Hematopoietic multipotent progenitor cell (in vitro differentiated cells): ENCODE results near the gene ENOX2. TPM values are rescaled to one million over a fixed set of nuclear protein-coding genes. Genes with fewer than 3 reads are reported as not detected.
"Not testable (repeated sequence)": the region's sequence is repeated elsewhere in the genome, so short reads cannot be mapped to it uniquely, and the experiment has no call there.

Experiments
- DNase-seq, 3 donors: peaks; one replicate each; pipeline ENCODE4 v3.0.0-alpha.2; 2011 to 2015; ENCODE audit warnings: low read depth in 2 of 3, low spot score in 2 of 3
- total RNA-seq: library from RNA; depleted of rRNA; stranded (reverse); fragments of >200 nt; gene quantifications from one replicate; pipeline ENCODE4 v1.2.3, GENCODE V29; 2012

Gene ENOX2
- total RNA-seq, 1 donor = 7.0 TPM

- no peak for DNase-seq
Measured at GRCh38 chrX:130829526-130830515, 73.2 kb downstream of the ENOX2 start.

- no peak for DNase-seq
Measured at GRCh38 chrX:130828641-130829040, 74.4 kb downstream of the ENOX2 start.

- DNase-seq = no peak
Measured at GRCh38 chrX:130827648-130828047, 75.4 kb downstream of the ENOX2 start.

- DNase-seq = no peak
Measured at GRCh38 chrX:130826249-130826648, 76.8 kb downstream of the ENOX2 start.

- no peak for DNase-seq
Measured at GRCh38 chrX:130825525-130825924, 77.5 kb downstream of the ENOX2 start.

- not testable (repeated sequence) for DNase-seq
Measured at GRCh38 chrX:130819367-130819766, 83.6 kb downstream of the ENOX2 start.

- DNase-seq = not testable (repeated sequence)
Measured at GRCh38 chrX:130813932-130814331, 89.1 kb downstream of the ENOX2 start.

GRCh38 chrX:130810561-130810960 is 92.4 kb downstream of the ENOX2 start:
- DNase-seq = no peak

- no peak for DNase-seq
Measured at GRCh38 chrX:130805903-130806302, 97.1 kb downstream of the ENOX2 start.

- no peak for DNase-seq
Measured at GRCh38 chrX:130803537-130803936, 99.5 kb downstream of the ENOX2 start.

- no peak for DNase-seq
Measured at GRCh38 chrX:130801901-130802300, 101.1 kb downstream of the ENOX2 start.

- DNase-seq = no peak
Measured at GRCh38 chrX:130799393-130799792, 103.6 kb downstream of the ENOX2 start.

- DNase-seq = no peak
Measured at GRCh38 chrX:130793975-130794374, 109.0 kb downstream of the ENOX2 start.

- not testable (repeated sequence) for DNase-seq
Measured at GRCh38 chrX:130791870-130792269, 111.1 kb downstream of the ENOX2 start.

GRCh38 chrX:130789793-130790192 is 113.2 kb downstream of the ENOX2 start:
- no peak for DNase-seq

- DNase-seq = no peak
Measured at GRCh38 chrX:130788786-130789581, 114.0 kb downstream of the ENOX2 start.

GRCh38 chrX:130786030-130786429 is 117.0 kb downstream of the ENOX2 start:
- no peak for DNase-seq

- DNase-seq = no peak
Measured at GRCh38 chrX:130778773-130779172, 124.2 kb downstream of the ENOX2 start.

- DNase-seq = no peak
Measured at GRCh38 chrX:130775849-130776248, 127.2 kb downstream of the ENOX2 start.

GRCh38 chrX:130772776-130773143 is 130.2 kb downstream of the ENOX2 start:
- DNase-seq = no peak

GRCh38 chrX:130772105-130772775 is 130.8 kb downstream of the ENOX2 start:
- DNase-seq = peak in 2 of 3 donors; percentile 1 to 3
